A549 (cell line): ENCODE measurements around the gene MSRB3. TPM values are rescaled to one million over a fixed set of nuclear protein-coding genes. Genes with fewer than 3 reads are reported as not detected.

Experiments used
- ATAC-seq, 2 experiments: fragments of 200-7000 bp in 1 of 2; fragments of >200 bp in 1 of 2; cut with Nextera tagmentation in 1 of 2; cut with Tn5 transposase in 1 of 2; 3 replicates each; pipeline versions ENCODE4 v1.8.0 to v1.9.1; 2018 to 2020; ENCODE audit warnings: mild to moderate bottlenecking in 1 of 2, moderate library complexity in 1 of 2
- CTCF ChIA-PET: fragments of 300-600 bp; sonication (Branson Sonifier 250); formaldehyde crosslinking; extraction: SDS; loops from one replicate; lab custom pipeline; 2021; ENCODE audit warnings: antibody characterized with exemption, inconsistent platforms; lab: Yijun Ruan, JAX
- POLR2A ChIA-PET: fragments of 350-600 bp; formaldehyde crosslinking; extraction: SDS; loops from one replicate; lab custom pipeline; 2021; ENCODE audit warnings: antibody characterized with exemption, inconsistent platforms; lab: Yijun Ruan, JAX
- DNase-seq, 2 experiments: peaks; one replicate each; pipeline versions ENCODE4 v3.0.0 to v3.0.0-alpha.2; 2011 to 2016; ENCODE audit warnings: low read depth in 1 of 2, low spot score in 1 of 2
- FAIRE-seq: peaks from 2 replicates; lab custom pipeline; 2011; peaks lifted over from hg19 to GRCh38; lab: Jason Lieb, UNC
- H3K27ac ChIP-seq, 2 experiments: fragments of >200 bp; sonication (Bioruptor Twin); formaldehyde crosslinking; 3 replicates each; pipeline ENCODE4 v1.5.1; 2016 to 2017
- H3K4me1 ChIP-seq: fragments of >200 bp; sonication (Bioruptor Twin); formaldehyde crosslinking; 3 replicates; pipeline ENCODE4 v1.6.1; 2016
- H3K4me2 ChIP-seq: fragments of >200 bp; sonication (Bioruptor Twin); formaldehyde crosslinking; 3 replicates; pipeline ENCODE4 v1.6.1; 2016
- H3K4me3 ChIP-seq: fragments of >200 bp; sonication (Bioruptor Twin); formaldehyde crosslinking; 3 replicates; pipeline ENCODE4 v1.5.1; 2016
- H3K9me3 ChIP-seq: fragments of >200 bp; sonication (Bioruptor Twin); formaldehyde crosslinking; 3 replicates; pipeline ENCODE4 v1.6.1; 2016
- CEBPB ChIP-seq, 2 experiments: fragments of >200 bp in 1 of 2; sonication (Bioruptor Twin) in 1 of 2; formaldehyde crosslinking in 1 of 2; IDR thresholded peaks; 2 replicates each; pipeline ENCODE4 v1.6.1; 2012 to 2016
- EP300 ChIP-seq, 2 experiments: fragments of >200 bp; sonication (Bioruptor Twin); formaldehyde crosslinking; IDR thresholded peaks; 2 replicates in 1 of 2; 3 replicates in 1 of 2; pipeline ENCODE4 v1.6.1; 2016 to 2017
- FOXS1 ChIP-seq: fragments of 250-450 bp; sonication (Bioruptor Pico); IDR thresholded peaks from 2 replicates; pipeline ENCODE4 v1.5.0; 2020; ENCODE audit warnings: mild to moderate bottlenecking, moderate library complexity
- HEYL ChIP-seq: fragments of 250-450 bp; sonication (Bioruptor Pico); IDR thresholded peaks from 2 replicates; pipeline ENCODE4 v1.8.0; 2021; ENCODE audit warnings: mild to moderate bottlenecking, moderate library complexity
- HMGXB4 ChIP-seq: fragments of 250-450 bp; sonication (Bioruptor Pico); IDR thresholded peaks from 2 replicates; pipeline ENCODE4 v1.5.0; 2021; ENCODE audit warnings: mild to moderate bottlenecking, moderate library complexity, borderline replicate concordance
- JUN ChIP-seq, 2 experiments: fragments of >200 bp; sonication (Bioruptor Twin); formaldehyde crosslinking; IDR thresholded peaks; 2 replicates in 1 of 2; 3 replicates in 1 of 2; pipeline ENCODE4 v1.6.1; 2016 to 2017
- POLR2AphosphoS2 ChIP-seq: conservative IDR thresholded peaks from 2 replicates; pipeline ENCODE4 v1.6.1; 2012; ENCODE audit warnings: low read length, improper control_type of control experiment, inconsistent platforms
- WGBS: methylation state at CpG from one replicate; pipeline ENCODE4 v1.1.6; 2017; ENCODE audit errors: missing lambda C conversion rate; 5-methylcytosine and 5-hydroxymethylcytosine counted together
- polyA plus RNA-seq, 4 experiments: library from polyadenylated mRNA; depleted of rRNA in 3 of 4; stranded (reverse); fragments of >200 nt; fragmentation: RNase III in 1 of 4; extraction: RNeasy Plus Mini Kit Qiagen cat#74134 plus additional on column Dnase treatment in 1 of 4; gene quantifications; 2 replicates in 3 of 4; 3 replicates in 1 of 4; pipeline ENCODE4 v1.2.3, GENCODE V29; 2011 to 2017
- TF ChIP-seq, protein P1 (sequence below): fragments of >200 bp; sonication (Bioruptor Twin); formaldehyde crosslinking; IDR thresholded peaks from 3 replicates; pipeline ENCODE4 v1.5.1; 2016

The MSRB3 gene
- polyA plus RNA-seq, 2 of the 4 experiments (the other 2 are of a cell fraction), result 25.2 to 46.1 TPM

- Histone ChIP-seq H3K27ac (no peak overlapping the region), H3K4me3 (no peak overlapping the region), H3K9me3 (no peaks in the 10 kb centered on the region), H3K4me2 (no peak overlapping the region), H3K4me1 (no peaks in the 10 kb centered on the region)
- no peak for ATAC-seq
- ChIA-PET CTCF (no interaction called here), POLR2A (no interaction called here)
- TF ChIP-seq EP300 (IDR thresholded peaks at IDR 0.05), result no peak
- no peak for TF ChIP-seq JUN (IDR thresholded peaks at IDR 0.05)
- TF ChIP-seq, protein P1, sequence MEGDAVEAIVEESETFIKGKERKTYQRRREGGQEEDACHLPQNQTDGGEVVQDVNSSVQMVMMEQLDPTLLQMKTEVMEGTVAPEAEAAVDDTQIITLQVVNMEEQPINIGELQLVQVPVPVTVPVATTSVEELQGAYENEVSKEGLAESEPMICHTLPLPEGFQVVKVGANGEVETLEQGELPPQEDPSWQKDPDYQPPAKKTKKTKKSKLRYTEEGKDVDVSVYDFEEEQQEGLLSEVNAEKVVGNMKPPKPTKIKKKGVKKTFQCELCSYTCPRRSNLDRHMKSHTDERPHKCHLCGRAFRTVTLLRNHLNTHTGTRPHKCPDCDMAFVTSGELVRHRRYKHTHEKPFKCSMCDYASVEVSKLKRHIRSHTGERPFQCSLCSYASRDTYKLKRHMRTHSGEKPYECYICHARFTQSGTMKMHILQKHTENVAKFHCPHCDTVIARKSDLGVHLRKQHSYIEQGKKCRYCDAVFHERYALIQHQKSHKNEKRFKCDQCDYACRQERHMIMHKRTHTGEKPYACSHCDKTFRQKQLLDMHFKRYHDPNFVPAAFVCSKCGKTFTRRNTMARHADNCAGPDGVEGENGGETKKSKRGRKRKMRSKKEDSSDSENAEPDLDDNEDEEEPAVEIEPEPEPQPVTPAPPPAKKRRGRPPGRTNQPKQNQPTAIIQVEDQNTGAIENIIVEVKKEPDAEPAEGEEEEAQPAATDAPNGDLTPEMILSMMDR, result no peak
- TF ChIP-seq HMGXB4, result no peak
- no peak for TF ChIP-seq POLR2AphosphoS2
- TF ChIP-seq HEYL (CRISPR knock-in tag), result no peak
- TF ChIP-seq FOXS1 (CRISPR knock-in tag), result no peak
- no peak for TF ChIP-seq CEBPB (IDR thresholded peaks at IDR 0.05)
- DNase-seq, result no peak
- 54% methylated on average over 3 of the region's 3 CpGs for WGBS
- FAIRE-seq, result no peak
Observed at GRCh38 chr12:65511912-65512311, 233.4 kb downstream of the MSRB3 start.

Other genes starting within 250 kb of the MSRB3 start
- not detected in 2 replicates for gene WIF1, start 157.4 kb upstream of the MSRB3 start, polyA plus RNA-seq (2011; rRNA removed)
- not detected in 3 replicates for gene WIF1, start 157.4 kb upstream of the MSRB3 start, polyA plus RNA-seq (2017; fragmentation: RNase III; extraction: RNeasy Plus Mini Kit Qiagen cat#74134 plus additional on column Dnase treatment)
- gene LEMD3, start 109.1 kb upstream of the MSRB3 start, polyA plus RNA-seq (2011; rRNA removed), result 13.1 and 17.8 TPM in 2 replicates
- 10.5 to 12.3 TPM (median 12.2 TPM) in 3 replicates for gene LEMD3, start 109.1 kb upstream of the MSRB3 start, polyA plus RNA-seq (2017; fragmentation: RNase III; extraction: RNeasy Plus Mini Kit Qiagen cat#74134 plus additional on column Dnase treatment)